DOHH2 (cell line): Measurements from ENCODE around the gene CEP19.

ENCODE experiments used
- H3F3A ChIP-seq: fragments of 200-600 bp; sonication (generic), shearing (Covaris generic); 2 replicates; pipeline ENCODE4 v1.6.0; 2016; ENCODE audit warnings: antibody characterized with exemption, mild to moderate bottlenecking; ENCODE audit not compliant: control insufficient read depth, insufficient read depth
- H3K27ac ChIP-seq: fragments of 200-600 bp; sonication (generic); 2 replicates; pipeline ENCODE4 v1.5.1; 2014; ENCODE audit warnings: low read depth, mild to moderate bottlenecking, low read length, moderate library complexity
- H3K27me3 ChIP-seq: fragments of 200-600 bp; sonication (generic); 2 replicates; pipeline ENCODE4 v1.6.1; 2014; ENCODE audit warnings: mild to moderate bottlenecking, low read length, mixed read lengths; ENCODE audit not compliant: control insufficient read depth
- H3K36me3 ChIP-seq: fragments of 200-600 bp; sonication (generic); 2 replicates; pipeline ENCODE4 v1.6.1; 2014; ENCODE audit warnings: mild to moderate bottlenecking, low read length, moderate library complexity, mixed read lengths; ENCODE audit not compliant: control insufficient read depth
- H3K4me1 ChIP-seq: fragments of 200-600 bp; sonication (generic); 2 replicates; pipeline ENCODE4 v1.6.1; 2014; ENCODE audit warnings: mild to moderate bottlenecking, low read length, mixed read lengths; ENCODE audit not compliant: control insufficient read depth
- H3K4me2 ChIP-seq: fragments of 200-600 bp; sonication (generic); 2 replicates; pipeline ENCODE4 v1.6.0; 2014; ENCODE audit warnings: mild to moderate bottlenecking, low read length, moderate library complexity
- H3K4me3 ChIP-seq: fragments of 200-600 bp; sonication (generic); 2 replicates; pipeline ENCODE4 v1.5.1; 2014; ENCODE audit warnings: mild to moderate bottlenecking, low read length, mixed read lengths
- H3K79me2 ChIP-seq: fragments of 200-600 bp; sonication (generic); 2 replicates; pipeline ENCODE4 v1.6.1; 2014; ENCODE audit warnings: mild to moderate bottlenecking, low read length, mixed read lengths; ENCODE audit not compliant: control insufficient read depth
- H3K9me2 ChIP-seq: fragments of 200-600 bp; sonication (generic); replicated peaks from 2 replicates; pipeline ENCODE4 v1.6.1; 2014; ENCODE audit warnings: mild to moderate bottlenecking, low read length, mixed read lengths; ENCODE audit not compliant: control insufficient read depth
- H3K9me3 ChIP-seq: fragments of 200-600 bp; sonication (generic); 2 replicates; pipeline ENCODE4 v1.6.1; 2014; ENCODE audit warnings: antibody characterized with exemption, low read length, mixed read lengths; ENCODE audit not compliant: control insufficient read depth, insufficient read depth
- H4K20me1 ChIP-seq: fragments of 200-600 bp; sonication (generic); 2 replicates; pipeline ENCODE4 v1.6.0; 2014; ENCODE audit warnings: low read depth, mild to moderate bottlenecking, antibody characterized with exemption, low read length, moderate library complexity; ENCODE audit not compliant: control insufficient read depth, insufficient read depth
- CTCF ChIP-seq: fragments of 200-600 bp; sonication (generic); IDR thresholded peaks from one replicate; pipeline ENCODE4 v1.5.1; 2014; ENCODE audit warnings: antibody characterized with exemption, mild to moderate bottlenecking, low read depth, low read length; ENCODE audit not compliant: poor library complexity, severe bottlenecking
- EZH2phosphoT487 ChIP-seq: fragments of 200-600 bp; sonication (generic); IDR thresholded peaks from 2 replicates; pipeline ENCODE4 v1.6.1; 2017; ENCODE audit warnings: borderline replicate concordance, mild to moderate bottlenecking, antibody characterized with exemption, low read length, moderate library complexity, mixed read lengths

Gene CEP19

GRCh38 chr3:196737655-196738054, 25.6 kb upstream of the CEP19 start:
- Histone ChIP-seq H3K27ac (no peak overlapping the region), H3K4me3 (no peak overlapping the region), H3K36me3 (peaks cover 33% of the 10 kb centered on the region), H3K9me3 (no peaks in the 10 kb centered on the region), H3K4me1 (peaks cover 13% of the 10 kb centered on the region), H3F3A (no peaks in the 10 kb centered on the region; the same call in 1 of the 2 replicates), H4K20me1 (no peaks in the 10 kb centered on the region), H3K9me2 (no peaks in the 10 kb centered on the region), H3K79me2 (peaks cover 32% of the 10 kb centered on the region), H3K4me2 (no peak overlapping the region), H3K27me3 (no peaks in the 10 kb centered on the region)
- TF ChIP-seq CTCF (no peak), EZH2phosphoT487 (no peak)

GRCh38 chr3:196736670-196737374, 24.8 kb upstream of the CEP19 start:
- Histone ChIP-seq H3K9me3 (no peaks in the 10 kb centered on the region), H3K4me3 (no peak overlapping the region), H3K79me2 (peaks cover 24% of the 10 kb centered on the region), H3F3A (no peaks in the 10 kb centered on the region; the same call in 1 of the 2 replicates), H4K20me1 (no peaks in the 10 kb centered on the region), H3K36me3 (peaks cover 36% of the 10 kb centered on the region), H3K4me2 (no peak overlapping the region), H3K4me1 (peaks cover 12% of the 10 kb centered on the region), H3K27me3 (no peaks in the 10 kb centered on the region), H3K27ac (no peak overlapping the region), H3K9me2 (no peaks in the 10 kb centered on the region)
- TF ChIP-seq CTCF (no peak), EZH2phosphoT487 (no peak)

GRCh38 chr3:196735751-196736150, 23.7 kb upstream of the CEP19 start:
- no peak overlapping the region for H3K27ac ChIP-seq
- H3K79me2 ChIP-seq, result peaks cover 13% of the 10 kb centered on the region
- peaks cover 5% of the 10 kb centered on the region for H3K4me1 ChIP-seq
- no peaks in the 10 kb centered on the region; the same call in 1 of the 2 replicates for H3F3A ChIP-seq
- H3K36me3 ChIP-seq, result peaks cover 32% of the 10 kb centered on the region
- no peaks in the 10 kb centered on the region for H3K9me2 ChIP-seq
- no peak for TF ChIP-seq CTCF
- TF ChIP-seq EZH2phosphoT487, result no peak
- no peaks in the 10 kb centered on the region for H3K9me3 ChIP-seq
- no peaks in the 10 kb centered on the region for H4K20me1 ChIP-seq
- no peak overlapping the region for H3K4me2 ChIP-seq
- no peak overlapping the region for H3K4me3 ChIP-seq
- H3K27me3 ChIP-seq, result no peaks in the 10 kb centered on the region
